Neural cell (in vitro differentiated cells): Measurements from ENCODE around the gene CAMK2D. TPM values are rescaled to one million over a fixed set of nuclear protein-coding genes. Genes with fewer than 3 reads are reported as not detected.
A peak's percentile ranks its signal among the peaks of the same experiment; 100 is the strongest.

Source experiments
- H2AFZ ChIP-seq: fragments of 200-600, 300-800 bp; sonication (generic), shearing (Covaris generic); 2 replicates; pipeline ENCODE4 v1.6.0; 2014; ENCODE audit warnings: low read depth, mild to moderate bottlenecking, antibody characterized with exemption, low read length, moderate library complexity
- H3F3A ChIP-seq: fragments of 200-600 bp; shearing (Covaris generic); 2 replicates; pipeline ENCODE4 v1.6.1; 2016; ENCODE audit warnings: mild to moderate bottlenecking, moderate library complexity, mixed read lengths, antibody characterized with exemption, low read length; ENCODE audit not compliant: insufficient read depth, poor library complexity, severe bottlenecking
- H3K27ac ChIP-seq: fragments of 200-600, 300-800 bp; sonication (generic), shearing (Covaris generic); 2 replicates; pipeline ENCODE4 v1.5.1; 2014; ENCODE audit warnings: mild to moderate bottlenecking, low read length, moderate library complexity
- H3K27me3 ChIP-seq: fragments of 300-800, 200-600 bp; sonication (generic), shearing (Covaris generic); 2 replicates; pipeline ENCODE4 v1.6.0; 2014; ENCODE audit warnings: mild to moderate bottlenecking, low read depth, low read length, moderate library complexity; ENCODE audit not compliant: insufficient read depth
- H3K36me3 ChIP-seq: fragments of 300-800, 200-600 bp; sonication (generic), shearing (Covaris generic); 2 replicates; pipeline ENCODE4 v1.5.1; 2014; ENCODE audit warnings: mild to moderate bottlenecking, antibody characterized with exemption, low read length, moderate library complexity; ENCODE audit not compliant: insufficient read depth
- H3K4me2 ChIP-seq: fragments of 300-800, 200-600 bp; sonication (generic), shearing (Covaris generic); 2 replicates; pipeline ENCODE4 v1.6.0; 2014; ENCODE audit warnings: mild to moderate bottlenecking, low read length
- H3K4me3 ChIP-seq: fragments of 300-800, 200-600 bp; sonication (generic), shearing (Covaris generic); 2 replicates; pipeline ENCODE4 v1.5.1; 2014; ENCODE audit warnings: mild to moderate bottlenecking, low read length, moderate library complexity
- H3K79me2 ChIP-seq: fragments of 200-600 bp; shearing (Covaris generic); replicated peaks from 2 replicates; pipeline ENCODE4 v1.6.0; 2014; ENCODE audit warnings: mild to moderate bottlenecking, low read length, moderate library complexity; ENCODE audit not compliant: insufficient read depth
- H3K9ac ChIP-seq: fragments of 300-800, 200-600 bp; sonication (generic), shearing (Covaris generic); 2 replicates; pipeline ENCODE4 v1.6.1; 2016; ENCODE audit warnings: mild to moderate bottlenecking, low read length, mixed read lengths
- H3K9me2 ChIP-seq: fragments of 200-600 bp; shearing (Covaris generic); 2 replicates; pipeline ENCODE4 v1.6.1; 2016; ENCODE audit warnings: mild to moderate bottlenecking, low read length, mixed read lengths; ENCODE audit not compliant: insufficient read depth
- H3K9me3 ChIP-seq: fragments of 200-600, 300-800 bp; sonication (generic), shearing (Covaris generic); 2 replicates; pipeline ENCODE4 v1.6.1; 2016; ENCODE audit warnings: mild to moderate bottlenecking, mixed run types, low read length, moderate library complexity, mixed read lengths
- H4K20me1 ChIP-seq: fragments of 200-600 bp; shearing (Covaris generic); 2 replicates; pipeline ENCODE4 v1.6.1; 2016; ENCODE audit warnings: mild to moderate bottlenecking, mixed run types; ENCODE audit not compliant: insufficient read depth
- CTCF ChIP-seq: fragments of 450-650 bp; IDR thresholded peaks from 2 replicates; pipeline ENCODE4 v1.5.1; 2014; ENCODE audit warnings: antibody characterized with exemption, mild to moderate bottlenecking, moderate library complexity; ENCODE audit not compliant: poor library complexity, severe bottlenecking
- EP300 ChIP-seq: fragments of 450-650 bp; conservative IDR thresholded peaks from 2 replicates; pipeline ENCODE4 v1.6.1; 2014; ENCODE audit warnings: antibody characterized with exemption, mild to moderate bottlenecking, moderate library complexity; ENCODE audit not compliant: poor library complexity, severe bottlenecking
- EZH2 ChIP-seq: fragments of 200-600, 300-800 bp; shearing (Covaris generic), sonication (generic); IDR thresholded peaks from 2 replicates; pipeline ENCODE4 v1.6.1; 2014; ENCODE audit warnings: antibody characterized with exemption, low read length, borderline replicate concordance, mild to moderate bottlenecking; ENCODE audit not compliant: insufficient read depth, poor library complexity, severe bottlenecking
- MXI1 ChIP-seq: fragments of 450-650 bp; conservative IDR thresholded peaks from 2 replicates; pipeline ENCODE4 v1.6.1; 2014; ENCODE audit warnings: antibody characterized with exemption, mild to moderate bottlenecking; ENCODE audit not compliant: poor library complexity, severe bottlenecking
- POLR2AphosphoS5 ChIP-seq: IDR thresholded peaks from 2 replicates; pipeline ENCODE4 v1.6.1; 2012
- RAD21 ChIP-seq: fragments of 450-650 bp; conservative IDR thresholded peaks from 2 replicates; pipeline ENCODE4 v1.6.1; 2014; ENCODE audit warnings: antibody characterized with exemption, mild to moderate bottlenecking, moderate library complexity
- REST ChIP-seq: IDR thresholded peaks from 2 replicates; pipeline ENCODE4 v1.6.1; 2012; ENCODE audit warnings: borderline replicate concordance
- SMC3 ChIP-seq: fragments of 450-650 bp; conservative IDR thresholded peaks from 2 replicates; pipeline ENCODE4 v1.6.1; 2014; ENCODE audit warnings: antibody characterized with exemption, mild to moderate bottlenecking, moderate library complexity; ENCODE audit not compliant: poor library complexity
- TAF1 ChIP-seq: IDR thresholded peaks from 2 replicates; pipeline ENCODE4 v1.6.1; 2012; ENCODE audit warnings: low read depth
- polyA plus RNA-seq: library from polyadenylated mRNA; depleted of rRNA; stranded (reverse); fragments of >200 nt; gene quantifications from 2 replicates; pipeline ENCODE4 v1.2.3, GENCODE V29; 2014

Gene CAMK2D
- polyA plus RNA-seq, 1 donor from 2014 or later: 27.1 TPM

DNA sequence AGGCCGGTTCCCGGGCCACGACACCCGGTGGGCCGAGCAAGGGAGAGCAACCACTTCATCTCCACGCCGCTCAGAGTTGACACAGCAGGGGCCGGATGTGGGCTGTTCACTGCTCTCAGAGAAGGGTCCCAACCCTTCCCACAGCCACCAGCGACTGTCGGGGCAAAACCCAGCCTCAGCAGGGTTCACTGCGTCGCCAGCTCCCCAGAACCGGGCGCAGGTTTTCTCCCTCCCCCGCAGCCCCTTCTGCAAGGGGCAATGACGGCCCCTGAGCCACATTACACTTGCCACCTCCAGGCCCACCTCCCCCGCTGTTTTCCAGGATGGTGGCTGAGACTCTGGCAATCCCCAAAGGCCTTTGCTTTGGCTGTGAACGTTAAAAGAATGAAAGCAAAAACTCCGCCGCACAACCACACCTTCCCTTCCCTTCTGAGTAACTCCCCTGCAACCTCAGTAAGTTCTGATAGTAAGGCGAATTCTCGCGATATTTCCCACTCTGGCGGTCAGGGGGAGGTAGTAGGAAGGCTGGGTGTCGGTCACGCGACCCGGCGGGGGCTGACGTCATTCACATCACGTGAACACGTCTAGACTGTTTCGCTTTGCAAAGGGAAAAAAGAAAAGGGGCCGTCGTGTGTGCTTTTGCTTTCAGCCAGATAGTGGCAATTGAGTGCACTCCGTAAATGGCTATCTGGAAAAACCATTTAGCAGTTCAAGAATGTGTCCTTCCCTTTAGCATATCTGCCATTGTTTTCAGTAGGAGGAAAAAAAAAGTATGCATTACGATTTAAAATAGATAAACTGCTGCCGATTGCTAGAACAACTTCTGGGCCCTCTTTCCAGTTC, 869 bp upstream of the CAMK2D start:
- no peaks in the 10 kb centered on the region for H3K9me2 ChIP-seq
- peak; percentile 92 for TF ChIP-seq POLR2AphosphoS5
- TF ChIP-seq REST: no peak
- TF ChIP-seq EP300: peak; percentile 46
- peak; percentile 33 for TF ChIP-seq TAF1
- peak; percentile 43 for TF ChIP-seq SMC3
- TF ChIP-seq MXI1: peak; percentile 25
- TF ChIP-seq CTCF: peak; percentile 41
- no peak for TF ChIP-seq EZH2
- no peak for TF ChIP-seq RAD21
- H3K4me2 ChIP-seq: peak overlapping the region; percentile 69
- no peaks in the 10 kb centered on the region for H3K36me3 ChIP-seq
- peak overlapping the region; percentile 77 for H2AFZ ChIP-seq
- peaks cover 24% of the 10 kb centered on the region for H3K79me2 ChIP-seq
- no peaks in the 10 kb centered on the region for H4K20me1 ChIP-seq
- H3K27me3 ChIP-seq: no peaks in the 10 kb centered on the region
- H3F3A ChIP-seq: peaks cover 10% of the 10 kb centered on the region
- peak overlapping the region; percentile 91 for H3K27ac ChIP-seq
- H3K9me3 ChIP-seq: no peaks in the 10 kb centered on the region
- H3K9ac ChIP-seq: peak overlapping the region; percentile 75
- peak overlapping the region; percentile 85 for H3K4me3 ChIP-seq

DNA sequence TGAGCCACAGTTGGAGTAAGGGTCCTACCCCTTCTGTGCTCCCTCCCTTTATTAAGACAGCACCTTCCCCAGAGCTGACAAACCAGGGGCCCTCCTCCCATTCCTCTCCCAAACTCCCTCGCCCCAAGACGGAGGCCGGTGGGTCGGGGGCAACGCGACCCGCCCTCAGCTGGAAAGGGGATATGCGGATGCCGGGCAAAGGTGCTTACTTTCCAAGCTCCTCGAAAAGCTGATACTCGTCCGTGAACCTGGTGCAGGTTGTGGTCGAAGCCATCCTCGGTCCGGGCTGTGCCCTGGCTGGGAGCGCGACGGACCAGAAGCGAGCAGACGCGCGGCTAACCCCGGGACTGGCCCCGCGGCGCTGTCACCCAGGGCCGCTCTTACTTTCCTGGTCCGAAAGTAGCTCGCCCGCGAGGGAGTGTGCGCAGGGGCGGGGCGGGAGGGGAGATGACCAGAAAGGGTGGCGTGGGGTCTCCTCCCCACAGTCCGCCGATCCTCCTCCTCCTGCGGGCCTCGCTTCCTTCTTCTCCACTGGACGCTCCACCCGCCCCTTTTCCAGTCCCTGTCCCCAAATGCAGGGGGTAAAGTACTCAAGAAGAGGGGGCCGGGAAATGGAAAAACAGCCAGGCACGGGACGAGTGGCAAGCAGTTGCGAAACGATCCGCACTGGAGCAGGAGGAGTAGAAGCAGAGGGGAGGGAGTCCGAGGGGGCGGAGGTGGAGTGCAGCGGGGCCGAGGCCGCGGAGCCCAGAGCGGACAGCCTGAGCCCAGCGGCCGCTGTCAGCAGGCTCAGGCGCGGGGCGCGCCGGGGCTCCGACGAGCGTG, 531 bp downstream of the CAMK2D start:
- no peaks in the 10 kb centered on the region for H3K9me2 ChIP-seq
- H3K4me3 ChIP-seq: peak overlapping the region; percentile 85
- no peaks in the 10 kb centered on the region for H3K36me3 ChIP-seq
- no peaks in the 10 kb centered on the region for H3K27me3 ChIP-seq
- peak overlapping the region; percentile 86 for H3K4me2 ChIP-seq
- TF ChIP-seq EP300 (no peak), MXI1 (peak; percentile 27)
- H2AFZ ChIP-seq: peak overlapping the region; percentile 57
- H3K79me2 ChIP-seq: peaks cover 32% of the 10 kb centered on the region
- no peaks in the 10 kb centered on the region for H3K9me3 ChIP-seq
- H3K9ac ChIP-seq: peak overlapping the region; percentile 75
- no peaks in the 10 kb centered on the region for H4K20me1 ChIP-seq
- H3F3A ChIP-seq: peaks cover 10% of the 10 kb centered on the region
- H3K27ac ChIP-seq: peak overlapping the region; percentile 91
